HFF-Myc (cell line): Measurements from ENCODE around the gene COMP.
"Not testable (repeated sequence)": the region's sequence is repeated elsewhere in the genome, so short reads cannot be mapped to it uniquely, and the experiment has no call there.

ENCODE experiments used
- DNase-seq: peaks from one replicate; pipeline ENCODE4 v3.0.0-alpha.2; 2011; ENCODE audit warnings: low read depth; ENCODE audit errors: extremely low read depth
- H3K4me3 ChIP-seq: replicated peaks from 2 replicates; pipeline ENCODE4 v1.5.1; 2011; ENCODE audit warnings: low read depth, mild to moderate bottlenecking, control low read depth, low read length
- TF ChIP-seq, protein P1 (sequence below): IDR thresholded peaks from 2 replicates; pipeline ENCODE4 v1.5.1; 2012; ENCODE audit warnings: mild to moderate bottlenecking, low read depth, low read length, control low read depth; ENCODE audit errors: missing control alignments

The COMP gene

DNA sequence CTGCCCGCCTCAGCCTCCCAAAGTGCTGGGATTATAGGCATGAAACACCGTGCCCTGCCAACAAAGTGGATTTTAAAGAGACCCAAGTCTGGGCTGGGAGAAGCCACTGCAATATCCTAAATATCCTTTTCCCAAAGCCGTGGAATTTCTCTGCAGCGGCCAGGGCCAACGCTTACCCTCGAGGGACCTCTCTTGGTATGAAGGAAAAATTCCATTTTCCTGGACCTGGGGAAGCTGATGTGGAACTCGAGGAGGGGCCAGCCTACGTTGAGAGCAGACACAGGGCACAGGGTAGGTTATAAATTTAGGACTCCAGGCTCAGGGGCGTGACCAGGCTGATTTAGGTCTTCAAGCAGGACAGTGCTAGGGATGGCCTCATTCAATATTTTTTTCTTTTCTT, 23.0 kb upstream of the COMP start:
- no peak for DNase-seq
- H3K4me3 ChIP-seq: no peak overlapping the region
- TF ChIP-seq, protein P1, sequence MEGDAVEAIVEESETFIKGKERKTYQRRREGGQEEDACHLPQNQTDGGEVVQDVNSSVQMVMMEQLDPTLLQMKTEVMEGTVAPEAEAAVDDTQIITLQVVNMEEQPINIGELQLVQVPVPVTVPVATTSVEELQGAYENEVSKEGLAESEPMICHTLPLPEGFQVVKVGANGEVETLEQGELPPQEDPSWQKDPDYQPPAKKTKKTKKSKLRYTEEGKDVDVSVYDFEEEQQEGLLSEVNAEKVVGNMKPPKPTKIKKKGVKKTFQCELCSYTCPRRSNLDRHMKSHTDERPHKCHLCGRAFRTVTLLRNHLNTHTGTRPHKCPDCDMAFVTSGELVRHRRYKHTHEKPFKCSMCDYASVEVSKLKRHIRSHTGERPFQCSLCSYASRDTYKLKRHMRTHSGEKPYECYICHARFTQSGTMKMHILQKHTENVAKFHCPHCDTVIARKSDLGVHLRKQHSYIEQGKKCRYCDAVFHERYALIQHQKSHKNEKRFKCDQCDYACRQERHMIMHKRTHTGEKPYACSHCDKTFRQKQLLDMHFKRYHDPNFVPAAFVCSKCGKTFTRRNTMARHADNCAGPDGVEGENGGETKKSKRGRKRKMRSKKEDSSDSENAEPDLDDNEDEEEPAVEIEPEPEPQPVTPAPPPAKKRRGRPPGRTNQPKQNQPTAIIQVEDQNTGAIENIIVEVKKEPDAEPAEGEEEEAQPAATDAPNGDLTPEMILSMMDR: no peak

DNA sequence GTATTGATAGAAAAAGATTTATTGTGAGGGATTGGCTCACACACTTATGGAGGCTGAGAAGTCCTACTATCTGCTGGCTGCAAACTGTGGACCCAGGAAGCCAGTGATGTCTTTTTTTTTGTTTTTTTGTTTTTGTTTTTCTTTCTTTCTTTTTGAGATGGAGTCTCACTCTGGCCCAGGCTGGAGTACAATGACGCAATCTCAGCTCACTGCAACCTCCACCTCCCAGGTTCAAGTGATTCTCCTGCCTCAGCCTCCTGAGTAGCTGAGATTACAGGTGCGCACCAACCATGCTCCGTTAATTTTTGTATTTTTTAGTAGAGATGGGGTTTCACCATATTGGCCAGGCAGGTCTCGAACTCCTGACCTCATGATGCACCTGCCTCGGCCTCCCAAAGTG, 20.5 kb upstream of the COMP start:
- H3K4me3 ChIP-seq, DNase-seq: not testable (repeated sequence)

DNA sequence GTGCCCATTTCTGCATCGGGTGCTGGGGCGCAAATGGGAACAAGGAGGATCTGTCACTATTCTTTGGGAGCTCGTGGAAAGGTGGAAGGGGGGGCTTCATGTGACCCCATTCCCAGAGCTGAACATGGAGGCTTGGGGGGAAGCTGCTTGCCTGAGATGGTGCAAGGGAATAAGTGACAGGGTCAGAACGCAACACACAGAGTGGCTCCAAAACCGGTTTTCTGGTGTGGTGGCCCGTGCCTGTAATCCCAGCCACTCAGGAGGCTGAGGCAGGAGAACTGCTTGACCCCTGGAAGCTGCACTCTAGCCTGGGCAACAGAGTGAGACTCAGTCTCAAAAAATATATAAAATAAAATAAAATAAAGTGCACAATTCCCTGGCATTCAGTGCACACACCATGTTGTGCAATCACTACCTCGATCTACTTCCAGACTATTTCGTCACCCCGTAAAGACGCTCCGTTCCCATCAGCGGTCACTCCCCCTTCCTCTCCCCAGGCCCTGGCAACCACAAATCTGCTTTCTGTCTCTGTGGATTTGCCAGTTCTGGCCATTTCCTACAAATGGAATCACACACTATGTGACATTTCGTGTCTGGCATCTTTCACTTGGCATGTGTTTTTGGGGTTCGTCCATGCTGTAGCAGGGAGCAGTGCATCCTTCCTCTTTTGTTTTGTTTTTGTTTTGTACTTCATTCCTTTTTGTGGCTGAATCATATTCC, 18.2 kb upstream of the COMP start:
- H3K4me3 ChIP-seq: no peak overlapping the region
- TF ChIP-seq, protein P1: no peak
- no peak for DNase-seq

DNA sequence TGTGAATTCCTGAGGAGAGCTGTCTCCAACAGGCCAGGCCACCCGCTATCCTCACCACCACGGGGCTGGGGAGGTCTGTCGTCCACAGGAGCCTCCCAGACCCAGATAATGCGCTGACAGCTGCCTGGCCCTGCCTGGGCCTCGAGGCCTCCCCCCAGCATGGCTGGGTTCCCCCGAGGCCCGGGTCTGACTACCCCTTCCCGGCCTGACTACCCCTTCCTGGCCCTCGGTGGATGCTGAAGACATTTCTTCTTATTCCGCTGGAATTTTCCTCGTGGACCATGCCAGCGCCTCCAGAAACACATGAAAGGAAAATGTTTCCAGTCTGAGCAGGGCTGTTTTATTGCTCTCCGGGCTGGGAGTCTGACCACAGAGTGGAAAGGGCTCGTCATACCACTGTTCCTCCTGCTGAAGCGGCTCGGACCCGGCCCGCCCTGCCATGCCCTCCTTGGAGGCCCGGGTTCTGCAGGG, 16.8 kb upstream of the COMP start:
- DNase-seq: no peak
- no peak overlapping the region for H3K4me3 ChIP-seq
- TF ChIP-seq, protein P1: no peak

DNA sequence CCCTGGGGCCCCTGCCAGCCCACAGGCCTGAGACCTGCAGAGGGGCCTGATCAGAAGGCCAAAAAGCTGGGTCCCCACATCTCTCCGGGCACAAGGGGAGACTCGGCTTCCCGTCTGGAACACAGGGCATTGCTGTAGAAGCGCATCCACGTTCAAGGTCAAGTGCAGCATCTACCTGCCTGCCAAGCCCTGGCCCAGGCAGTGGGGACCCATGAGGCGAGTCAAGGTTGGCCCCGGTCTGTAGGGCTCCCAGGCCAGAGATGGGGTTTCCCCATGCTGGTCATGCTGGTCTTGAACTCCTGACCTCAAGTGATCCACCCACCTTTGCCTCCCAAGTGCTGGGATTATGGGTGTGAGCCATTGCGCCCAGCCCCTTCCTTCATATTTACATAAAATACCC, 13.5 kb upstream of the COMP start:
- DNase-seq: no peak

DNA sequence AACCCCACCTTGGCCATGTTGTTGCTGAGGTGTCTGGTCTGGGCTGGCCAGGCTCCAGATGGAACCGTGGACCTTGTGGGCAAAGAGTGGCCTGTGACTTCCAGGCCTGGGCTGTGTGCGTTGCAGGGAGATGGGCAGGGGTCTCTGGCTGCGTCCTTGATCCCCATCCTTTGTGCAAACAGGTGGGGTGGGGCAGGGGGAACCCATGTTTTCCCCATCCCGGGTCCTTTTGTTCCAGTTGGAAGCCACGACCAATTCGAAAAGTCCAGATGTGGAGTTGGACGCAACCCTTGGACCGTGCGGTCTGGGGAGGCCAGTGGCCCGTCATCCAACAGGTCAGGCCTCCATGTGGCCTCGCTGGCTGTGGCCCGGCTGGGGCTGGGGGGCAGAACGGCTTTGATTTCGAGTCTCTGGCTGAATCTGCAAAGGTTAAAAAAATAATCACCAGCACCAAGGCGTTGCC, 13.1 kb upstream of the COMP start:
- DNase-seq: no peak
- H3K4me3 ChIP-seq: no peak overlapping the region
- TF ChIP-seq, protein P1: no peak

More for the DNA sequence above, 13.5 kb upstream of the COMP start:
- TF ChIP-seq, protein P1: no peak
- H3K4me3 ChIP-seq: no peak overlapping the region

DNA sequence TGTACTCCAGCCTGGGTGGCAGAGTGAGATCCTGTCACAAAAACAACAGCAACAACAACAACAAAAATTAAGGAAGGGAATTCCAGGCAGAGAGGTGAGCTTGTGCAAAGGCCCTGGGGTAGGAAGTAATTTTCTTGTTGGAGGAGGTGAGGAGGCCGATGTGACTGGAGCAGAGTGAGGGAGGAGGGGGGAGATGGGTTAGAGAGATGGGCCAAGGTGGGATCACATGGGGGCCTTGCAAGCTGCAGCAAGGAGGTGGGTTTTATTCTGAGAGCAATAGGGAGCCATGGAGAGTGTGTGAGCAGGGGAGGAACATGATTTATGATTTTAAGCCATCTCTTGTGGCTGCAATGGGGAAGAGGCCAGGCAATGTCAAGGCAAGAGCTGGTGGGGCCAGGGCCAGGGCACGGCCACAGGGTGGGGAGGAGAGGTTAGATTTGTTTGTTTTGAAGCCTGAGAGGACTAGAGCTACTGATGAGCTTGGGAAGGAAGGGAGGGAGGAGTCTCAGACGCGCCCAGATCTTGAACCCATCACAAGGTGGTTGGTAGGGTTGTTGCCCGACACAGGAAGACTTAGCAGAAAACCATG, 12.5 kb upstream of the COMP start:
- DNase-seq: no peak
- H3K4me3 ChIP-seq: no peak overlapping the region
- TF ChIP-seq, protein P1: no peak
